Stomach (tissue), 9 donors: ENCODE results near the gene CES3. TPM values are rescaled to one million over a fixed set of nuclear protein-coding genes. Genes with fewer than 3 reads are reported as not detected.

Experiments
- DNase-seq, 2 donors: peaks; one replicate each; pipeline versions ENCODE4 v3.0.0 to v3.0.0-alpha.2; 2013 to 2019
- H3K27ac ChIP-seq, 5 donors: fragments of 200-600 bp in 4 of 5; sonication (generic) in 4 of 5; one replicate each; pipeline ENCODE4 v1.5.1; 2013 to 2019; ENCODE audit warnings: mild to moderate bottlenecking in 1 of 5, moderate library complexity in 1 of 5
- H3K27me3 ChIP-seq, 3 donors: fragments of 200-600 bp; sonication (generic); one replicate each; pipeline ENCODE4 v1.5.1; 2017 to 2019; ENCODE audit warnings: mixed run types in 1 of 3
- H3K36me3 ChIP-seq, 4 donors: fragments of 200-600 bp; sonication (generic); 1 replicate in 3 of 4; 2 replicates in 1 of 4; pipeline ENCODE4 v1.5.1; 2016 to 2019
- H3K4me1 ChIP-seq, 4 donors: fragments of 200-600 bp; sonication (generic); one replicate each; pipeline ENCODE4 v1.5.1; 2016 to 2019
- H3K4me3 ChIP-seq, 4 donors: fragments of 200-600 bp; sonication (generic) in 3 of 4; one replicate each; pipeline ENCODE4 v1.5.1; 2016 to 2019; ENCODE audit warnings: mild to moderate bottlenecking in 1 of 4
- H3K9me3 ChIP-seq, 4 donors: fragments of 200-600 bp; sonication (generic); one replicate each; pipeline ENCODE4 v1.5.1; 2016 to 2019
- CTCF ChIP-seq, 7 experiments: fragments of 450-650 bp in 4 of 7; fragments of 200-600 bp in 3 of 7; sonication (generic) in 3 of 7; IDR thresholded peaks; one replicate each; pipeline ENCODE4 v1.5.1; 2016 to 2019; ENCODE audit warnings: antibody characterized with exemption in 7 of 7, control low read depth in 2 of 7, mild to moderate bottlenecking in 1 of 7
- EP300 ChIP-seq: sonication (generic); formaldehyde crosslinking; IDR thresholded peaks from one replicate; pipeline ENCODE4 v1.6.1; 2017; ENCODE audit warnings: antibody characterized with exemption
- POLR2A ChIP-seq, 4 donors: fragments of 450-650 bp; IDR thresholded peaks; one replicate each; pipeline ENCODE4 v1.6.1; 2016; ENCODE audit warnings: antibody characterized with exemption in 4 of 4, control low read depth in 2 of 4, mild to moderate bottlenecking in 1 of 4, moderate library complexity in 1 of 4
- POLR2AphosphoS5 ChIP-seq, 3 donors: sonication (generic); formaldehyde crosslinking; IDR thresholded peaks; one replicate each; pipeline ENCODE4 v1.6.1; 2016; ENCODE audit warnings: antibody characterized with exemption in 3 of 3
- WGBS, 5 donors: extraction: QIAGEN DNeasy Blood & Tissue Kit in 3 of 5; methylation state at CpG; one replicate each; pipeline versions ENCODE4 v1.1.5 to v1.1.7; 2013 to 2018; 5-methylcytosine and 5-hydroxymethylcytosine counted together
- intact Hi-C: fragments of 100-400 bp; cut with DNase I; formaldehyde crosslinking; loops from one replicate; pipeline ENCODE4 v1.15.1; 2023; ENCODE audit warnings: low total_unique reads
- polyA plus RNA-seq, 3 donors: library from polyadenylated mRNA; stranded (reverse); fragments of 200-250 nt; gene quantifications; one replicate each; pipeline ENCODE4 v1.2.3, GENCODE V29; 2013
- total RNA-seq, 5 donors: library from RNA; depleted of rRNA; stranded (reverse); fragments of >200 nt; gene quantifications; one replicate each; pipeline versions ENCODE4 v1.1.0 to v1.2.3, GENCODE V29; 2014 to 2016
- donor health status: healthy with polysubstance abuse.
- donor health status: Bipolar disorder and iron deficiency.
- donor health status: healthy.

The CES3 gene
- total and polyA plus RNA-seq, 8 donors = 0.37 to 145 (median 2.9) TPM; not detected in 2

- H3K27me3 ChIP-seq = peaks cover 0 to 28% (median 12%) of the 10 kb centered on the region in 3 donors
- peak overlapping the region in 1 of 5 donors; percentile 56 for H3K27ac ChIP-seq
- no peaks in the 10 kb centered on the region for H3K9me3 ChIP-seq
- TF ChIP-seq EP300 (no peak), CTCF (IDR thresholded peaks at IDR 0.05) (peak in 5 of 7 experiments; percentile 81 to 95 (median 92)), POLR2A (IDR thresholded peaks at IDR 0.05) (no peak), POLR2AphosphoS5 (IDR thresholded peaks at IDR 0.05) (peak in 1 of 3 donors; percentile 71)
- peak; percentile 89 to 93 for DNase-seq
- intact Hi-C loops = no loop called here
- 0 to 1% (median 0%) methylated on average over 20 to 23 of the region's 23 CpGs for WGBS, 5 donors
- peaks cover 11 to 22% (median 16%) of the 10 kb centered on the region in 4 donors for H3K36me3 ChIP-seq
- H3K4me3 ChIP-seq = peak overlapping the region; percentile 49 to 68 (median 62)
- peaks cover 8 to 22% (median 18%) of the 10 kb centered on the region in 4 donors for H3K4me1 ChIP-seq
Measured at GRCh38 chr16:66947302-66948065, 13.6 kb upstream of the CES3 start.

GRCh38 chr16:66948134-66948836 is 12.8 kb upstream of the CES3 start:
- intact Hi-C loops = no loop called here
- H3K4me1 ChIP-seq = peaks cover 8 to 22% (median 18%) of the 10 kb centered on the region in 4 donors
- peak overlapping the region in 1 of 5 donors; percentile 56 for H3K27ac ChIP-seq
- WGBS, 5 donors = 0 to 5% (median 3%) methylated on average over 33 to 44 of the region's 44 CpGs
- peak overlapping the region; percentile 49 to 68 (median 62) for H3K4me3 ChIP-seq
- peaks cover 7 to 14% (median 8%) of the 10 kb centered on the region in 4 donors for H3K36me3 ChIP-seq
- H3K27me3 ChIP-seq = peaks cover 0 to 28% (median 12%) of the 10 kb centered on the region in 3 donors
- DNase-seq = peak; percentile 31 to 53
- no peaks in the 10 kb centered on the region for H3K9me3 ChIP-seq
- TF ChIP-seq POLR2A (IDR thresholded peaks at IDR 0.05) = no peak
- TF ChIP-seq POLR2AphosphoS5 (IDR thresholded peaks at IDR 0.05) = no peak
- no peak for TF ChIP-seq EP300
- TF ChIP-seq CTCF (IDR thresholded peaks at IDR 0.05) = no peak

GRCh38 chr16:66948837-66949225 is 12.2 kb upstream of the CES3 start:
- intact Hi-C loops = no loop called here
- peak overlapping the region; percentile 49 to 68 (median 62) for H3K4me3 ChIP-seq
- H3K27ac ChIP-seq = no peak overlapping the region
- TF ChIP-seq POLR2AphosphoS5 (IDR thresholded peaks at IDR 0.05) = no peak
- no peaks in the 10 kb centered on the region for H3K9me3 ChIP-seq
- H3K36me3 ChIP-seq = peaks cover 2 to 9% (median 3%) of the 10 kb centered on the region in 4 donors
- peaks cover 8 to 22% (median 18%) of the 10 kb centered on the region in 4 donors for H3K4me1 ChIP-seq
- no peak for DNase-seq
- peaks cover 0 to 33% (median 12%) of the 10 kb centered on the region in 3 donors for H3K27me3 ChIP-seq
- WGBS, 5 donors = 14 to 46% (median 23%) methylated on average over 8 to 21 of the region's 21 CpGs

GRCh38 chr16:66949472-66949871 is 11.6 kb upstream of the CES3 start:
- H3K4me1 ChIP-seq = peaks cover 8 to 22% (median 18%) of the 10 kb centered on the region in 4 donors
- H3K4me3 ChIP-seq = no peak overlapping the region
- H3K9me3 ChIP-seq = no peaks in the 10 kb centered on the region
- H3K27ac ChIP-seq = no peak overlapping the region
- intact Hi-C loops = no loop called here
- peaks cover 0 to 33% (median 12%) of the 10 kb centered on the region in 3 donors for H3K27me3 ChIP-seq
- H3K36me3 ChIP-seq = peaks cover 0 to 2% (median 0%) of the 10 kb centered on the region in 4 donors
- no peak for TF ChIP-seq CTCF (IDR thresholded peaks at IDR 0.05)
- TF ChIP-seq EP300 = no peak
- no peak for TF ChIP-seq POLR2AphosphoS5 (IDR thresholded peaks at IDR 0.05)
- TF ChIP-seq POLR2A (IDR thresholded peaks at IDR 0.05) = no peak
- 68 to 82% (median 70%) methylated on average over 6 of the region's 6 CpGs for WGBS, 5 donors
- no peak for DNase-seq
